HG02981 (cell line): Measurements from ENCODE around the gene GTF2H4.

Experiments used
- ATAC-seq: cut with Tn5 transposase; IDR thresholded peaks from one replicate; pipeline ENCODE4 v1.9.1; 2021; ENCODE audit warnings: mild to moderate bottlenecking, moderate library complexity; ENCODE audit not compliant: unreplicated experiment

The GTF2H4 gene

DNA sequence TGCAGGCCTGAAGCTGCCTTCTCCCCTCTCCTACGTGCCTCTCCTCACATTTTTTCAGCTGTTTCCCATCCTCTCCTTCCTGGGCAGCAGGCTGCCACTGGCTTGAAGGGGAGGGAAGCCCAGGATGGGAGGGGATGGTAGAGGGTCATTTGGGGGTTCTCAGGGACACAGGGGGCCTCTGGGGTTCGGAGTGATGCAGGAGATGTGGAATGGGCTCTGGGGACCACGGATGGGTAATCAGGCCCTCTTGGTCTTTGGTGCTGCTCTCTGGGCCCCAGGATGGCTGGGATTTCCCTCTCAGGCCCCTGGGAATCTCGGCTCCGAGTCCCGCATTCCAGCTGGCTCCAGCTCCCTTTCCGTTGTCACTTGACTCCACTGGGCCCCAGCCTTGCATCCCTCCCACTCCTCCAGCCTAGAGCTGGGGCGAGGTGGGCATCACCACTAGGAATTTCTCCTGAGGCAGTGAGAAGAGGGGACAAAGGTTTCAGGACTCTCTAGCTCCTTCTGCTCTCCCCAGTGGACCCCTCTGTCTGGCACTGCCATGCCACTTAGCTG is 25.7 kb upstream of the GTF2H4 start:
- no peak for ATAC-seq

DNA sequence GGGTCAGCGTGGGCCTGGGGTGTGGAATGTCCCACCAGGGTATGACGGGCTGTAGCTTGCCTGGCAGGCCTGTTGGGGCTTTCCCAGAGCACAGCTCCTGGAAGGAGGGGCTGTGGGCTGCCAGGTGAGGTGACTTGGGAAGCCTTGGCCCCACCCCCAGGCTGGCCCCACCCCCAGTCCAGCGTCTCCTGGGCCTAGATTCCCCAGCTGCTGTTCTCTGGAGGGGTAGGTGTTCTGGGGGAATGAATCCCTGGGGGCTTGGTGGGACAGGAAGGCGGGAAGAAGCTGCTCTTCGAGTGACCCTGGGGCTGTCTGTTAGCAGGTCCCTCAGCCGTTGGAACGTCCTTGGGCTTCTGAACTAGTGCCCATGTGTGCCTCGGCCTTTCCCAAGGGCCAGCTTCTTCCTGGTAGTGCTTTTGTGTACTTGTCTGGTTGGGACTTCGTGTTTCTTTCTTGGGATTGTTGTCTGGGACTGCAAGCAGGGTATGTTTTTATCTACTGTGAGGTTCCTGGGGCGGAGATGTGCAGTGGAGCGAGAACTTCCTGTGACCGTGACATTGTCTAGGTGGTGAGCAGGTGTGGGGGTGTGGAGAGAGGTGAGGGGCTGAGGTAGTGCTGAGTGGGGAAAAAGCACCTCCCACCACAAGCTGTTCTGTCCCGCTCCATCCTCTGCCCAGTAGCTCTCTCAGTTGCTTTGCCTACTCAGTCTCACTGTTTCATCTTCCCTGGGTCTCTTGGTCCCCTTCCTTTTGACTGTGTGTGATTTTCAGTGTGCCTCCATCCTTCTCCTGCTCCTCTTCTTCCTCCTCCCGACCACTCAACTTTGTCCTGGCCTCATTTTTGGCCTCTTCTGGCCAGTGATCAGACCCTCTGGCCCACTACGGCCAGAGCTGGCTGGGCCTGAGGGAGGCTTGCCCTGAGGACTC is 25.0 kb upstream of the GTF2H4 start:
- no peak for ATAC-seq

DNA sequence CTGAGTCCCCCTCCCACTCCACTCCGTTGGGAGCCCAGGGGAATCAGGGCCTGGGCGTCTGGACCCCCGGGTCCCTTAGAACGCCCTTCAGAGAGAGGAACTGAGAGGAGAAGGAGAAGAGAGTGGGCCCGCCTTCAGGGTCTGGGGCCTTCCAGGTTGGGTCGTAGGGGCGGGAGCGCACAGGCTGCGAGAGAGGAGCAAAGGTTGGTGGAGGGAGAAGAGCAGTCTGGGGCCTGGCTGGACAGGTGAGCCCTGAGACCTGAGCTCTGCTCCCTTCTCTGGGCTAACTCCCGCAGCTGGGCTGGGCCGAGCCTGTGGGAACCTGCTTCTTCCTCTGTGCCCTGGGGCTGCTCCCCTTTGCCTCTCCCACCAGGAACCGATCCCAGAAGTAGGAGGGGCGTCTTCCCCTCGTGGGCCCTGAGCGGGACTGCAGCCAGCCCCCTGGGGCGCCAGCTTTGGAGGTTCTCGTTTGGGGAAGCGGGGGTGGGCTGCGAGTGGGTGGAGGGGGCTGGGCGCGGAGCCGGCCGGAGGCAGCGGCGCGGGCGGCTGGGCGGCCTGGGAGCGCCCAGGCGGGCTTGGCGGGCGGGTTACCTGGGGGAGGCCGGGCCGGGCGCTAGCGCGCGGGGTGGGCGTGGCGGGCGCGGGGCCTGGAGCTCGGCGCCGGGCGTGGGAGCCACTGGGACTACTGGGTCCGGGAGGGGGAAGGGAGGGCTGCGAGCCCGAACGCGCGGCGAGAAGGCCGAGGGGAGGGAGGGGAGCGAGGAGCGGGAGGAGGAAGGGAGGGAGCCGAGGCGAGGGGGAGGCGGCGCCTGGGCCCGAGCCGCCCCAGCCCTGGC is 24.1 kb upstream of the GTF2H4 start, which contains the start of gene DDR1:
TSS of gene DDR1 (plus strand) at position 835 of the 836 bp plus-strand sequence. CDS start 4,211 bp downstream, outside the sequence.
- no peak for ATAC-seq

DNA sequence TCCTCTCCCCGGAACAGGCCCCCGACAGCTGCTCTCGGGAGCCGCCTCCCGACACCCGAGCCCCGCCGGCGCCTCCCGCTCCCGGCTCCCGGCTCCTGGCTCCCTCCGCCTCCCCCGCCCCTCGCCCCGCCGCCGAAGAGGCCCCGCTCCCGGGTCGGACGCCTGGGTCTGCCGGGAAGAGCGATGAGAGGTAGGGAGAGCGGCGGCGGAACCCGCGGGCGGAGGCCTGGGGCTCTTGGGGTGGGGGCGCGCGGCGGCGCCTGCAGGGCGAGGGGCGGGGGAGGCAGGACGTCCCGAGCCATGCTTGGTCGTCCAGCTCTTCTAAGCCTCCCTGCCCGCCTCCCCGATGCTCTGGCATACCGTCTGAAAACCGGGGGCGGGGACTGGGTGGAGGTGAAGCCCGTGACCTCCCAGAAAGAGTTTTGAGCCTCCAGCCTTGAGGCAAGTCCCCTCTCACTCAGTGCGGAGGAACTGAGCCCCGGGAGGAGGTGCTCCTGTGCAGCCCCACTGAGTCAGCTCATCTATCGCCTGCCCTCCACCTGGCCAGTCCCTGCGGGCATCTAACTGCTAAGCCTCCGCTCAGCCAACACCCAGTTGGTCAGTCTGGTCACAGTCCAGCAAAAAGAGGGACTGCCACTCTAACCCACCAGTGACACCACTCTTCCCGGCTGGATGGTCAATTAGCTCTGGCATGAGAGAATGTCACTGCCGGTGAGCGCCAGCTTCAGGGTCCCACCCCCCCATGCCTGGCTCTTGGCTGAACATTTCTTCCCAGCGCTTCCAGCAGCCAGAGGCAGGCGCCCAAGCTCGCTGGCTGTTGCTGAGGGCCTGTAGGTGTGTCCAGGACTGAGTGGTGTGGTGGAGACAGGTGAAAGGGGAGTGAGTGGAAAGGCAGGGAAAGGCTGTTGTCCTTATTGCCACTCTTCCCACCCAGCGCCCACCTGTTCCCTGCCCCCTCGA is 23.2 kb upstream of the GTF2H4 start:
- ATAC-seq = no peak

DNA sequence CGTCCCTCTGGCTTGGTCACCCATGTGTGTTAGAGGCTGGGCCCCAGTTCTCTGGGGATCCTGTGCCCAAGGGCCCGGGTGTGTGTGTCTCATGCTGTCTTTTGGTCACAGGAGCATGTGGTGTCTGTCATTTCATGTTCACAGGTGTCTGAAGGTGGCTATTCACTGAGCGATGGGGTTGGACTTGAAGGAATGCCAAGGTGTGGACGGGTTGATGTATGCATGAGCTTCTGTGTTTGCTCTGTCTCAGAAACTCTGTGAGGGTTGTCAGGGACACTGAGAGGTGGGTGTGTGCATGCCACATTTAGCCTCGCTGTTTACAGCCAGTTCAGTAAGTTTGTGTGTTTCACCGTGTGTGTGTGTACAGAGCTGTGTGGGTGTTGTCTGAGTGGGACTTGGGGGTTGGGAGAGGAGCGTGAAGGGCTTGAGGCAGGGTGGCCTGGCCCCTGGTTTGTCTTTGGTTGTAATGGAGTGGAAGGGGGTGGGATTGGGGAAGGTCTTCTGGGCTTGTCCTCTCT is 22.5 kb upstream of the GTF2H4 start:
- no peak for ATAC-seq

DNA sequence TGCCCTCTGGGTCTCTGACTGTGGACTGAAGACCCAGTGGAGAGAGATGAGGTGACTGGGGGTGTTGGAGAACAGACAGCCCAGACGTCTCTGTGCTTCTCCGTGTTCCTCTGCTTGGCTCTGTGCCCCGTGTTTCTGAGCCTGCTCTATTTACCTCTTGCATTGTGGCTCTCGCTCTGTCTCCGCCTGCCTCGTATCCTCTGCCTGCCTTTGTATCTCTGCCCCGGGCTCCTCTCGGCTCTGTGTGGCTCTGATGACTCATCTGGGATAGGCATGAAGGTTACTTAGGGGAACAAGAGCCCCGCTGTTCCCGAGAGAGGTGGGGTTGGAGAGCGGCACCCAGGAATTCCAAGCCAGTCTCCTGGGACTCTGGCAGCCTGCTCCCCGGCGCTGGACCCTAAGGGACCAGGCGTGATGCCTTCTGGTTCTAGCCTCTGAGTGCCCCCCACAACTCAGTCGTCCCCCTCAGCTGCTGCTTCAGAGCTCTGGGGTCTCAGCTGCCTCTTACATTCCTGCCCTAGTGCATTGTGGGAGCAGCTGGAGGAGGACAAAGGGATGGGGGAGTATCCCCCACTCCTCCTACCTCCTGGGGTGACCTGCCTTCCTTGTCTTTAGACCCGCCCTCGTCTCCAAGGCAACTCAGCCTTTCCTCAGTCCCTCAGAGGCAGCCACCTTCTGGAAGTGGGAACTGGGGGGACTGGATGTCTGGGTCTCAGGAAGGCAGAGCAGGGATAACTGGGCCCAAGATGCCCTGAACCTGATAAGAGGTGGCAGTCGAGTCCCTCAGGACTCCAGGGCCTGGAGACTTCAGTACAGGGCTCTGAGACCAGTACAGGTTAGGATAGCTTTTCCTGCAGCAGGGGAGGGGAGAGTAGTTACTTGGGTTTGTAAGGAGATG is 21.8 kb upstream of the GTF2H4 start:
- ATAC-seq = no peak

DNA sequence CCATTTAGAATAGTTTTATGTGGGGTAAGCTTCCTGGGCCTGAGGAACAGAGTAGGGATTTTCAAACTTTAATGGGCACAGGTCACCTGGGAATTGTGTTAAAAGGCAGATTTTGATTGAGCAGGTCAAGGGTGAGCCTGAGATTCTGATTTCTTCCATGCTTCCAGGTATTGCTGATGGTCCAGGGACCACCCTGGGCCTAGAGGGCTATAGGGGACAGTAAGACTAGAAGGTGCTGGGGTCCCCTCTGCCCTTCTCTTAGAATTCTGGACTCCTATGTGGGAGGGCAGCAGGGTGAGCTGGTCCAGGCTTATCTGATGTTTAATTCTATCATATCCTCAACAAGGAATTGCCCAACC is 21.1 kb upstream of the GTF2H4 start:
- no peak for ATAC-seq

DNA sequence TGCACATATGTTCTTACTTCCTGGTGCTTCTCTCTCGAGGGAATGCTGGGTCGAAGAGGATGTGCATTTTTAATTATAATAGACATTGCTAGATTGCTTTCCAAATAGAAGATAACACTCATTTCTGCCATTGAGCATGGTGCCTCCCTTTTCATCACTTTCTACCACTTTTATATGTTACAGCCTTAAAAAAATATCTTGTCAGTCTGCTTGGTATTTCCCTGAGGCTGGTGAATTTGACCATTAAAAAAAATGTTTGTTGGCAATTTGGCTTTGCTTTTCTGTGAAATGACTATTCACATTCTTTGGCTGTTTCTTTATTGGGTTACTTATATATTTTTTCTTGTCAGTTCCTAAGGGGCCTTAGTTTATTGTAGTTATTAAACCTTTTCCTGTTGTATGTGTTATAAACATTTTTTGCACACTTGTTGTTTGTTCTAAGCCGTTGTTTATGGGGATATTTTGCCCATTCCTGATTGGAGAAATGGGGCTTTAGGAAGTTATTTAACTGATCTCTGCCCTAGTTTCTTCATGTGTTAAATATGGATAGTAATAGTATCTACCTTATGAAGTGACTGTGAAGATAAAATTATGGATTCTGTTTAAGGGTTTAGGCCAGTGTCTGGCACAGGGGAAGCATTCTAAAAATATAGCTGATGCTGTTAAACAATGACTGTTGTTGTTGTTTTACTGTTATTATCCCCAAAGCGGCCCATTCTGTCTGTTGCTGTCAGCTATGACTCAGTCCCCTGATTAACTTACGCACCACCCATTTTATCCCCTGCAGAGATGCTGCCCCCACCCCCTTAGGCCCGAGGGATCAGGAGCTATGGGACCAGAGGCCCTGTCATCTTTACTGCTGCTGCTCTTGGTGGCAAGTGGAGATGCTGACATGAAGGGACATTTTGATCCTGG is 19.8 kb upstream of the GTF2H4 start:
- ATAC-seq = no peak

DNA sequence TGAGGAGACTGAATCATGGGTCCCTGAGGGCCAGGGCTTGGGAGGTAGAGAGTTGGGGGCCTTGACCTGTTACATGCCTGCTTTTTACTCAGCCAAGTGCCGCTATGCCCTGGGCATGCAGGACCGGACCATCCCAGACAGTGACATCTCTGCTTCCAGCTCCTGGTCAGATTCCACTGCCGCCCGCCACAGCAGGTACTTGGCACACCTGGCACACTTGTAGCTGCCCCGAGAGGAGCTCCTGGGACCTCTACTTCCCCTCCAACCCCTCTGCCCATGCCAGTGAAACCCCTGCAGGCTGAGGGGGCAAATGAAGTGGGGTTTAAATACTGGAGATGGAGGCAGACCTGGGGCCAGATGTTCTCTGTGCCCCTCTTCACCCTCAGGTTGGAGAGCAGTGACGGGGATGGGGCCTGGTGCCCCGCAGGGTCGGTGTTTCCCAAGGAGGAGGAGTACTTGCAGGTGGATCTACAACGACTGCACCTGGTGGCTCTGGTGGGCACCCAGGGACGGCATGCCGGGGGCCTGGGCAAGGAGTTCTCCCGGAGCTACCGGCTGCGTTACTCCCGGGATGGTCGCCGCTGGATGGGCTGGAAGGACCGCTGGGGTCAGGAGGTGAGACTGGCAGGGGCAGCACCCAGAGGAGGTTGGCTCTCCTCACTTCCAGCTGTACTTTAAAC is 19.1 kb upstream of the GTF2H4 start:
- no peak for ATAC-seq

DNA sequence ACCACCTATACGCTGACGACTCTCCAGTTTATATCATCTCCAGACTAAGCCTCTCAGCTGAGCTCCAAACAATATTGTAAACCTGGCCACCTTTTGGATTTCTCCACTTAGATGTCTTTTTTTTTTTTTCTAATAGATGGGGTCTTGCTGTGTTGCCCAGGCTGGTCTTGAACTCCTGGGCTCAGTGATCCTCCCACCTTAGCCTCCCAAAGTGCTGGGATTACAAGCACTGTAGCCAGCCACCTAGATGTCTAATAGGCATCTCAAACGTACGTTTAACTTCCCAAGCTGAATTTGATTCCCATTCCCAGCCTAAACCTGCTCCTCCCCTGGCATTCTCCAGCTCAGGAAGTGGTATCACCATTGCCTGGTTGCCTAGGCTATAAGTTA is 18.5 kb upstream of the GTF2H4 start:
- no peak for ATAC-seq

DNA sequence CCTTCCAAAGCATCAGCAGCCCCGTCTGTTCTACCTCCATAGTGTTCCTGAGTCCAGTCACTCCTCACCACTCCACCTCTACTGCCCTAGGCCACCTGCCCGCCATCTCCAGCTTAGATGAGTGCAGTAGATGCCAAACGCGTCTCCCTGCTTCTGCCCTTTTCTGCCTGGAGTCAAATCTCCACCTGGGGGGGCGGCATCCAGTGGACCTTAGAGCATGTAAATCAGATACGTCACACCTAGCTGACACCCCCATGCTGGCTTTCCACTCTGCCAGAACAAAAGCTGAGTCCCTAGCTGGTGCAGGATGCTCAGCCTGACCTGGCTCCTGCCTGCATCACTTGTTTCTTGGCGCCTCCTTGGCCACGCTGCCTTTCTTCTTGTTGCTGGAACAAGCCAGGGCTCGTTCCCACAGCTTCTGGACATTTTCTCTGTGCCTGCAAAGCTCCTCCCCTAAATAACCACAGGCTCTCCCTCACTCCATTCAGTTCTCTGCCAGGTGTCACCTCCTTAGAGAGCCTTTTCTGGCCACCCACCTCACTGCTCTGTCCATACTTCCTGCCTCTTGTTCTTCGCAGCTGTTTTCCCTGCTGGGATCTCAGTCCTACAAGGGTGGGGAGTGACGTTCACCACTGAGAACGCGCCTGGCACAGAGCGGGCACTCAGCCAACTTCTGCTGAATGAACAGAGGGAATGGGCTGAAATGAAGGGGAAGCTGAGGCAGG is 17.9 kb upstream of the GTF2H4 start:
- ATAC-seq = no peak

DNA sequence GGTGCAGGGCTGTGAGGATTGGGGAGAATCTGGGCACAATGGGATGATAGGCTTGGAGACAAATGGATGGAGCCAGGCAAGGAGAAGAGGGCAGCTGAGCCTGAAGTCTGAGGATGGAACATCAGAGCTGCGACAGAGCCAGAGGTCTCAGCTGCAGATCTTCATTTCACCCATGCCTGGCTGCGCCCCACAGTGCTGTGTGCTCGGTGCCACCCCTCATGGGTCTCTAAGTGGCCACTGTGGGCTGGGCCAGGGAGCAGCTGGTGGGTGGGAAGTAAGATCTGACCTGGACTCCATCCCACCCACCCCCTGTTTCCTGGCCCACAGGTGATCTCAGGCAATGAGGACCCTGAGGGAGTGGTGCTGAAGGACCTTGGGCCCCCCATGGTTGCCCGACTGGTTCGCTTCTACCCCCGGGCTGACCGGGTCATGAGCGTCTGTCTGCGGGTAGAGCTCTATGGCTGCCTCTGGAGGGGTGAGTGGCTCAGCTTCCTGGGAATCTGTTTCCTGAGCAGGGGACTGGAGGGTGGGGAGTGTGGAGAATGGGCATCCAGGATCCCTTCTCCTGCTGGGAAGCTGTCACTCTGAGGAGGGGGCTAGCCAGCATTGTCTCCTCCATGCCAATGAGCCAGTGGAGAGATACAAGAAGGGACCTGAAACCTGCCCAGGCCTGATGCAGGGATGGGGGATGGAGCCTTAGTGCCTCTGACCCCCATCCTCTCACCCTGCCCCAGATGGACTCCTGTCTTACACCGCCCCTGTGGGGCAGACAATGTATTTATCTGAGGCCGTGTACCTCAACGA is 17.2 kb upstream of the GTF2H4 start:
- ATAC-seq = no peak

DNA sequence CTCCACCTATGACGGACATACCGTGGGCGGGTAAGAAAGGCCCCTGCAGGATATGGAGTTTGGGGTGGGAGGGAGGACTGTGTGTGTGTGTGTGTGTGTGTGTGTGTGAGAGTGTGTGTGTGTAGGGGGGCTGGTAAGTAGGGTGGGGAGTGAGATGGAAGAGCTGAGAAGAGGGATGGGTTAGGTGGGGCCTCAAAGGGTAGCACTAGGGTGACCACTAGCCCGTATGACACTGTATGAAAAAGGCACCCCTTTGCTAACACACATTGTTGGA is 16.6 kb upstream of the GTF2H4 start:
- ATAC-seq = no peak

DNA sequence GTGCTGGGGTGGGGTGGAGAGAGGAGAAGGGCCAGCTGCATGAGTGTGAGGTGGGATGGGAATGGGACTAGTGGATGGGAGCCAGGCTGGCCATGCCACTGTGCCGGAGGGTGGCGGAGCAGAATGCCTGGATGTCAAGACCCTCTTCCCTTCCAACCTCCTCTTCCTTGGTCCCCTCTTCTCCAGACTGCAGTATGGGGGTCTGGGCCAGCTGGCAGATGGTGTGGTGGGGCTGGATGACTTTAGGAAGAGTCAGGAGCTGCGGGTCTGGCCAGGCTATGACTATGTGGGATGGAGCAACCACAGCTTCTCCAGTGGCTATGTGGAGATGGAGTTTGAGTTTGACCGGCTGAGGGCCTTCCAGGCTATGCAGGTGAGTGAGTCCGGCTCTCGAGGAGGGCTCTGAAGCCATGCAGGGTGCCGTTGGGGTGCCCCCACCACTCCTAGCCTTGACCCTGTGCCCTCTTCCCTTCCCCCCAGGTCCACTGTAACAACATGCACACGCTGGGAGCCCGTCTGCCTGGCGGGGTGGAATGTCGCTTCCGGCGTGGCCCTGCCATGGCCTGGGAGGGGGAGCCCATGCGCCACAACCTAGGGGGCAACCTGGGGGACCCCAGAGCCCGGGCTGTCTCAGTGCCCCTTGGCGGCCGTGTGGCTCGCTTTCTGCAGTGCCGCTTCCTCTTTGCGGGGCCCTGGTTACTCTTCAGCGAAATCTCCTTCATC is 16.0 kb upstream of the GTF2H4 start:
- no peak for ATAC-seq

DNA sequence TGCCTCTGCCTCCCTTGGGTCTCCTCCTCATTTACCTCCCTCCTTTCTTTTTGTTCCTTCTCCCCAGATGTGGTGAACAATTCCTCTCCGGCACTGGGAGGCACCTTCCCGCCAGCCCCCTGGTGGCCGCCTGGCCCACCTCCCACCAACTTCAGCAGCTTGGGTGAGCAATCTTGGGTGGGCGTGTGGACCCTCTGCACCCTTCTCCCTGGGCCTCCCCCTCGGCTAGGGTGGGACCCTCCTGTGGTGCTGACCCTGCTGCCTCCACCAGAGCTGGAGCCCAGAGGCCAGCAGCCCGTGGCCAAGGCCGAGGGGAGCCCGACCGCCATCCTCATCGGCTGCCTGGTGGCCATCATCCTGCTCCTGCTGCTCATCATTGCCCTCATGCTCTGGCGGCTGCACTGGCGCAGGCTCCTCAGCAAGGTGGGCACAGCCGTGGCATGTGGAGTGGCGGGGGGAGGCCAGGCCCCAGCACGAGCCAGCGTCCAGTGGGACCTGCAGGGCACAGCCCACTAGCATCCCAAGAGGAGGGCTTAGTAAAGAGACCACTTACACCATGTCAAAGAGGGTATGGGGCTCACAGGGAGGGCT is 14.9 kb upstream of the GTF2H4 start:
- ATAC-seq = no peak
